ENCODE measurements around the gene TUBGCP6.
A peak's percentile ranks its signal among the peaks of the same experiment; 100 is the strongest.

Gene TUBGCP6

DNA sequence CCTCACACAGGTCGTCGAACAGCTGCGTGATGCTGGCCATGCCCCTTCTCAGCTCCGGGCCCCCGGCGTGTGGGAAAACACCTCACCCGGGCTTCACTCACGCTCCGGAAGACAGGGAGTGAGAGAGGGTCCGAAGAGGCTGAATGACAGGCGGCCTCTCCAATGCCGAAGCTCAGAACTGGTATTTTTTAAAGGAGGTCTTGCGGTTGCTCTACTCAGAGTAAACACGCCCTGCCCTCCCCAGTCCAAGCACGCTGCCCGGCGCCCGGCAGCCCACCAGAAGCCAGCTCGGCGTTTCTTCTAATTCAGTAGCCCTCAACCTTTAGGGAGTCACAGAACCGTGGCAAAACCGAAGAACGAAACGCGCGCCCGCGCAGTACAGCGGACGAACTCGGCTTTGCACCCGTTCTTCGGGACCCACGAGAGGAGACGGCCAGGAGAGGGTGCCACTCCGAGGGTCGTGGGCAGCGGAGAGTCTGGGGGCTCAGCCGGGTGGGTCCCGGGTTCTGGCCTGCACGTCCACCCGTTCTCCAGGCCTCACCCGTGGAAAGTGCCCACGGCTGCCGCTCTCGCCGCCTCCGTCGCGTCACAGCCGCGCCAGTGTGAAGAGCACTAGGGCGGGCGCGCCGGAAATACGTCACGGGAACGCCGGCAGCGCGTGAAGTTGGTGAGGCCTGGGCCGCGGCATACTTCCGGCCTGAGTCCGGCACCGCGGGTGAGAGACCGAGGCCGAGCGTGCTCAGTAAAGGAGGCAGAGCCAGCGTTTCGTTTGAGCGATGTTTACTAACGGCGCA is at the start of gene TUBGCP6:
Gene TUBGCP6 (minus strand): TSS at position 604 of the 794 bp plus-strand sequence. CDS start 564 bp downstream, at position 40.
- peak; percentile 43 for DNase-seq

DNA sequence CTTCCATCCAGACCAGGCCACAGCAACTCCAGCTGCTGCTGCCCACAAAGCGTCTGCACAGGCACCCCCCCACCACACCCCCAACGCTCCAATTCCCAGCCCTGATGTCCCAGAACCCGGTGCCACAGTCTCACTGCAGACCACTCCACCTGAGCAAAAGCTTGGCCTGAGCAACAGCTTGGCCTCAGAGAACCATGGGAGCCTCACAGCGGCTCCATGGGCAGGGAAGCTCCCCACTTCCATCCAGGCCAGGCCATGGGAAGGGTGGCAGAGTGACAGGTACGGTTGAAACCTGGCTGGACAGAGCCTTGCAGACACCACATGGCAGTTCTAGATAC is 49.5 kb upstream of the TUBGCP6 start:
- no peak for DNase-seq

- DNase-seq = no peak
These were observed 48.9 kb upstream of the TUBGCP6 start for GRCh38 chr22:50293441-50294318.

DNA sequence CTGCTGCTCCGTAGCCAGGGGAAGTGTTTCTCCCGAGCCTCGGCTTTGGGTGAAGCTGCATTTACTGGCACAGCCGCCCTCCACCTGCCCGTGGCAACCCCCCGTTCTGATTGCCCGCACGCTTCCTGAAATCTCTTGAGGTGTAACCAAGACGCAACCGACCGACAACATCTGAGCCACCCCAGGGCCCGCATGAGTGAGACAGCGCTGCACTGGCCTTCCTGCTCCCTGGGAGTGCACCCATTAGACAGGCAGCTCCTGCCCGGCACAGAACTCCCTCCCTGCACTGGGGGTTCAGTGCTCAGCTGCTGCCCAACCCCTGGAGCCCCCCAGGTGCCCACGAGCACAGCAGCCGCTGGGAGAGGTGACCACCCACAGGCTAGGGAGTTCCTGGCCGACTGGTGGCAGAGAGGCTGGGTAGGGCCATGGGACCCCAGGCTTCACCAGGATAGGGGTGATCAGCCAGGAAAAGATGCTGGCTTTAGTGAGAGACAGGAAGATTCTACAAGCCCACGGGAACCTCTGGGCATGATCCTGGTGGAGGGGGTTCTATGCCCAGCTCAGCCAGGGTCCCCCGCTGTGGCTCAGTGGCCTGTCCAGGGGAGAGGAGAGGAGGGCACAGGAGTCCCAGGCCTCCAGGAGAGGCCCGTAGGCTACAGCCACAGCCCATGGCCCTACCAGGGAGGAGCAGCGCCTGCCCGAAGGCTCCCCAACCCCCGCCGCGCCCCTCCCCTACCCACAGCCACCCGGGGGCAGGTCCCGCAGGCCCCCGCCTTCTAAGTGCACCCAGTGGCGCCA is 48.0 kb upstream of the TUBGCP6 start:
- DNase-seq = no peak

- no peak for DNase-seq
These were observed 45.3 kb upstream of the TUBGCP6 start for GRCh38 chr22:50289942-50290630.

- no peak for DNase-seq
These were observed 44.5 kb upstream of the TUBGCP6 start for GRCh38 chr22:50289151-50289941.

GRCh38 chr22:50287731-50288130 is 42.9 kb upstream of the TUBGCP6 start:
- no peak for DNase-seq

DNA sequence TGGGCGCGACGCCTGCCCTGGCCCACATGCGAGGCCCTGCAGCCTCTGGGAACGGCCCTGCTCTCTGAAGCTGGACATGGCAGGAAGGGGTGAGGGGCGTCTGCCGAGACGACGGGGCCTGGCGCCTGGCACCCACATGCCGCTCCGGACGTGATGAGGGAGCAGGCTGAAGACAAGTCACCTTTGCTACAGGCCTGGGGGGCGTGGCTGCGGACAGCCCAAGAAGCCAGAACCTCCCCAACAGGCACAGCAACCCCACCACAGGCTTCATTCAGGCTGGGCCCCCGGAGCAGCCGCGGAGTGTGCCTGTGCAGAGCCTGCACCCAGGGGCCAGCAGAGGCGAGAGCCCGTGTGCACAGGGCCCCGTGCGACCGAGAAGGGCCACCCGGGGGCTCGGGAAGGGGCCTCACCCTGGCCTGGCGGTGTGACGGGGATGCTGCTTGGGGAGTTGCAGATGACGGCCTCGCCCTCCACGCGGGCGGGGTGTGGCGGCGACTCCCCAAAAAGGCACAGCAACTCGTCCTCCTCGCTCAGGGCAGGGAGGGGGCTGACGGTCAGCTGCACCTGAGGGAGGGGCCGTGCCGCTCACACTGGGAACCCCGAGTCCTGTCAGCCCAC is 42.0 kb upstream of the TUBGCP6 start:
- DNase-seq = no peak

DNA sequence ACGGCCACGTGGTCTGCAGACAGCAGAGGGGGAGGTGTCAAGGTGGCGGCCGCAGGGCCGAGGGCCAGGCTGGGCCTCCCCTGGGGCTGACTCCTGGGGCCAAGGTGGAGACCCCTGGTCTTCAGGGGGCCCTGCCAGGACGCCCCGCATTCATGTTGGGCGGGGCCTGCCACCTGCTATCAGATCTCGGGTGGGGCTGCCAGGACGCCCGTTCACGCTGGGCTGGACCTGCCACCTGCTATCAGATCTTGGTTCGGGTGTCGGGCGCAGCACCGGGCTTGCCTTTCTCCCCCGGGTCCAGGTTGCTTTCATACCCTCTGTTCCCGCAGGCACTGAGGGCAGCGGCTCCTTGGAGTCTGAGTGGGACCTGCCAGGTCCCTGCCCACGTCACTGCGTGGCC is 41.5 kb upstream of the TUBGCP6 start:
- DNase-seq = no peak

DNA sequence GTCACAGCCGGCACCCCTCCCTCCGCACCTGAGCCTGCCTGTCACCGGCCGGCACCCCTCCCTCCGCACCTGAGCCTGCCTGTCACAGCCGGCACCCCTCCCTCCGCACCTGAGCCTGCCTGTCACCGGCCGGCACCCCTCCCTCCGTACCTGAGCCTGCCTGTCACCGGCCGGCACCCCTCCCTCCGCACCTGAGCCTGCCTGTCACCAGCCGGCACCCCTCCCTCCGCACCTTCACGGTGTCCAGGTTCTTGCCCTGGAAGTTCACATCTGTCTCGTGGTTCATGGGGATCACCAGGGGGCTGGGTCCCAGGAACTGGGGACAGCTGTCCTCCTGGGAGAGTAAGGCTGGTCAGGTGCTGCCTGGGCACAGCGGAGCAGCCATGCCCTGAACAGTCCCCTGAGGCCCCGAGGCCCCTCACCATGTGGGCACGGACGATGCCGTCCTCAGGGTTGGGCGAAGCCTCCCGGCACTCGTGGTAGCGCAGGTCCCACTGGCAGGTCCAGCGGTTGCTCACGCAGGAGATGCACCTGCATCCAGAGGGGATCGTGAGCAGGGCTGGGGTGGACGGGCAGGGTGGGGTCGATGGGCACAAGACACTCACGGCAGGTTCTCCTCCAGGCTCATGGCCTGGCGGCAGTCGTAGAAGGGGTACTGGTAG is 40.9 kb upstream of the TUBGCP6 start:
- no peak for DNase-seq

- DNase-seq = no peak
These were observed 39.7 kb upstream of the TUBGCP6 start for GRCh38 chr22:50284479-50284878.

GRCh38 chr22:50283821-50284220 is 39.0 kb upstream of the TUBGCP6 start:
- no peak for DNase-seq

DNA sequence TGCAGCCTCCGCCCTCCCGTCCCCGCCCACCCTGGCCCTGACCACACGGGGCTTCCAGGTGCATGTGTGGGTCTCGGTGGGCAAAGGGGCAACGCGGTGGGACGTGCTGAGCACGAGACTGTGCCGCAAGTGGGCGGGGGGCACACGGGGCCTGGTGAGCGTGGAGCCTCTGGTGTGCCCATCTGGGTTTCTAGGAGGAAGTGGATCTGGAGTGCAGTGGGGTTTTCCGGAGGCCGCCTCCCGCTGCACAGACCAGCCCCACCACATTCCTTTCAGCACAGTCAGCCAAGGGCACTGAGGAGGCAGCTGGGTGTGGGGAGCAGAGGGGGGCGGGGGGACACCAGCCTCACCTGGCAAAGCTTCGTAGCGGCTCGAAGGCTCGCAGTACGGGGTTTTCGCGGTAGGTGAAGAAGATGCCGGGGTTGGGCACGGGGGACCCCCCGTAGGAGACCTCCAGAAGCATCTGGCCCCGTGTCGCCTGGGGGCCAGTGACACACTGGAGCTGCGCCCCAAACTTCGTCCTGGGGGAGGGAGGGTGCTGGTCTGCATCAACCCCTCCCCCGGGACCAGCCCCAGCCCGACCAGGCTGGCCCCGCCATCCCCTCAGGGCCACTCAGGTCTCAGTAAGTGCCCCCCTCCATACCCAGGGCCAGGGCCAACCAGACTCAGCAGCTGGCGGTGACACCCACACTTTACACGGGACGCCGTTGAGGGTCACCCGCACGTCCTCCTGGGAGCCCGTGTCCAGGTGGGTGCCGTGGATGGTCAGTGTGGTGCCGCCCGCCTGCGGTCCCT is 37.7 kb upstream of the TUBGCP6 start:
- DNase-seq = no peak

DNA sequence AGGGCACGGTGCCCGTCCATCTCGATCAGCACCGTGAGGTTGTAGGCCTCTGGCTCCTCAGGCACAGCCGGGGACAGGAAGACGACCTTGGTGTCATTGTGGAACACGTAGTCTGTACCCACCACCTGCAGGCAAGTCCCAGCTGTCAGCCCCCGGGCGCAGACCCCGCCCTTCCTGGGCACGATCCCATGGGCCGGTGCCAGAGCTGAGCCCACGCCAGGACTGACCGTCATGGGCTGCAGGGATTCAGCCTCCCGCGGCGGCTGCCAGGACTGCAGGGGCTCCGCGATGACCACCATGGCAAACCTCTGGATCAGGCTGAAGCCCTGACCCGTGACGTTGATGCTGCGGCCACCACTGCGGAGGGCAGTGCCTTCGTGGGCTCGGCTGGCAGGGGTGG is 37.1 kb upstream of the TUBGCP6 start:
- no peak for DNase-seq

DNA sequence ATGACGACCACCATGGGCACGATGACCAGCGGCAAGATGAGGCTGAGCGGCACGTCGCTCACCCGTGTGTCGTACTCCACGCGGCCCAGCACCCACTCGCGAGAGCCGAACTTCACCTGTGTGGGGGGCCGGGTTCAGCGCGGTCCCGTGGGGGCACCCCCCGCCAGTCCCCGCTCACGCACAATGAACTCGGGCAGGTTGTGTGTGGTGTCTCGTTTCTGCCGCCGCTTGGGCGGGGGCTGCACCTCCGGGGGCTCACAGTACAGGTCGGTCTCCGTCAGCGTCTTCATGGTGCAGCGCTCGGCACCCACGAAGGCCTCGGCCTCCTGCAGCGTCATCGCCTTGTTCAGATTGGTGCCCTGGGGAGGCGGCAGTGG is 36.5 kb upstream of the TUBGCP6 start:
- DNase-seq = no peak

- DNase-seq = no peak
These were observed 36.0 kb upstream of the TUBGCP6 start for GRCh38 chr22:50280708-50281383.

GRCh38 chr22:50280022-50280707 is 35.3 kb upstream of the TUBGCP6 start:
- DNase-seq = no peak

- no peak for DNase-seq
These were observed 34.3 kb upstream of the TUBGCP6 start for GRCh38 chr22:50278956-50279619.

All from NCI-H1092 treated with DMSO at 0.1 percent for 48 hours (cell line).